RWPE2 (cell line): ENCODE measurements around the gene SUFU.

Source experiments
- ATAC-seq: fragments of 200-7000 bp; cut with Tn5 transposase; 3 replicates; pipeline ENCODE4 v1.9.1; 2021; ENCODE audit warnings: low read depth
- DNase-seq: peaks from one replicate; pipeline ENCODE4 v3.0.0-alpha.2; 2020; ENCODE audit warnings: low spot score
- H3K27ac ChIP-seq: fragments of 450-650 bp; 2 replicates; pipeline ENCODE4 v1.5.1; 2017; ENCODE audit warnings: mild to moderate bottlenecking; ENCODE audit not compliant: poor library complexity, severe bottlenecking
- H3K27me3 ChIP-seq: fragments of 250-450 bp; sonication (Bioruptor Pico); 2 replicates; pipeline ENCODE4 v1.5.1; 2021; ENCODE audit warnings: mild to moderate bottlenecking, moderate library complexity; ENCODE audit not compliant: insufficient read depth, poor library complexity, severe bottlenecking
- H3K36me3 ChIP-seq: fragments of 250-450 bp; sonication (Bioruptor Pico); 2 replicates; pipeline ENCODE4 v1.5.1; 2020; ENCODE audit warnings: low read depth, mild to moderate bottlenecking, moderate library complexity
- H3K4me1 ChIP-seq: fragments of 250-450 bp; sonication (Bioruptor Pico); 2 replicates; pipeline ENCODE4 v1.5.1; 2021; ENCODE audit warnings: mild to moderate bottlenecking, moderate library complexity; ENCODE audit not compliant: insufficient read depth, poor library complexity, severe bottlenecking
- H3K4me3 ChIP-seq: fragments of 250-450 bp; sonication (Bioruptor Pico); 2 replicates; pipeline ENCODE4 v1.5.1; 2021; ENCODE audit warnings: mild to moderate bottlenecking, moderate library complexity; ENCODE audit not compliant: severe bottlenecking
- H3K9me3 ChIP-seq: fragments of 250-450 bp; sonication (Bioruptor Pico); 2 replicates; pipeline ENCODE4 v1.5.1; 2021; ENCODE audit warnings: mild to moderate bottlenecking, moderate library complexity; ENCODE audit not compliant: severe bottlenecking
- TF ChIP-seq, protein P1 (sequence below): fragments of 450-650 bp; IDR thresholded peaks from one replicate; pipeline ENCODE4 v1.5.1; 2017; ENCODE audit warnings: mild to moderate bottlenecking, moderate library complexity; ENCODE audit not compliant: poor library complexity, severe bottlenecking

The SUFU gene

DNA sequence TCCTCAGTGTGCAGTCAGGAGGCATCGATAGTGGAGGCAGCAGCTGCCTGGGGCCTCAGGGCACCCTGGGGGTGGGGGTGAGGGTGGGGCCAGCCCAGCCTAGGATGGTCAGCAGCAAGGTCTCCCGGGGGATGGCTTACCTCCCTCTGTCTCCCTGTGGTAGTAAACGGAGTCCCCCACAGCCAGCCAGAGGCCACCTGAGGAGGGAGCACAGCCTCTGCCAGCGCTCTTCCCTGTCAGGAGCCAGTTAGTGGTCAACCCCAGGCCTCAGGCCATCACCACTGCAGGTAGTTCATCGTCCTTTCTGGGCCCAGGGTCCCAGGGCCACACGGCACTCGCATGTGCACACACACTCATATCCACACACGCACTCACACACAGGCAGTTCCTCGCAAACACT lies 23.4 kb upstream of the SUFU start:
- Histone ChIP-seq H3K36me3 (peaks cover 48% of the 10 kb centered on the region), H3K9me3 (no peaks in the 10 kb centered on the region), H3K4me3 (no peak overlapping the region), H3K27me3 (no peaks in the 10 kb centered on the region), H3K27ac (no peak overlapping the region), H3K4me1 (no peaks in the 10 kb centered on the region)
- no peak for ATAC-seq
- no peak for DNase-seq
- TF ChIP-seq, protein P1, sequence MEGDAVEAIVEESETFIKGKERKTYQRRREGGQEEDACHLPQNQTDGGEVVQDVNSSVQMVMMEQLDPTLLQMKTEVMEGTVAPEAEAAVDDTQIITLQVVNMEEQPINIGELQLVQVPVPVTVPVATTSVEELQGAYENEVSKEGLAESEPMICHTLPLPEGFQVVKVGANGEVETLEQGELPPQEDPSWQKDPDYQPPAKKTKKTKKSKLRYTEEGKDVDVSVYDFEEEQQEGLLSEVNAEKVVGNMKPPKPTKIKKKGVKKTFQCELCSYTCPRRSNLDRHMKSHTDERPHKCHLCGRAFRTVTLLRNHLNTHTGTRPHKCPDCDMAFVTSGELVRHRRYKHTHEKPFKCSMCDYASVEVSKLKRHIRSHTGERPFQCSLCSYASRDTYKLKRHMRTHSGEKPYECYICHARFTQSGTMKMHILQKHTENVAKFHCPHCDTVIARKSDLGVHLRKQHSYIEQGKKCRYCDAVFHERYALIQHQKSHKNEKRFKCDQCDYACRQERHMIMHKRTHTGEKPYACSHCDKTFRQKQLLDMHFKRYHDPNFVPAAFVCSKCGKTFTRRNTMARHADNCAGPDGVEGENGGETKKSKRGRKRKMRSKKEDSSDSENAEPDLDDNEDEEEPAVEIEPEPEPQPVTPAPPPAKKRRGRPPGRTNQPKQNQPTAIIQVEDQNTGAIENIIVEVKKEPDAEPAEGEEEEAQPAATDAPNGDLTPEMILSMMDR, result no peak

GRCh38 chr10:102484021-102484420 lies 19.8 kb upstream of the SUFU start:
- peaks cover 80% of the 10 kb centered on the region for H3K36me3 ChIP-seq
- no peaks in the 10 kb centered on the region for H3K27me3 ChIP-seq
- no peaks in the 10 kb centered on the region for H3K9me3 ChIP-seq
- H3K4me3 ChIP-seq, result no peak overlapping the region
- no peak overlapping the region for H3K27ac ChIP-seq
- TF ChIP-seq, protein P1, result no peak
- no peaks in the 10 kb centered on the region for H3K4me1 ChIP-seq
- DNase-seq (no peak), ATAC-seq (no peak)

DNA sequence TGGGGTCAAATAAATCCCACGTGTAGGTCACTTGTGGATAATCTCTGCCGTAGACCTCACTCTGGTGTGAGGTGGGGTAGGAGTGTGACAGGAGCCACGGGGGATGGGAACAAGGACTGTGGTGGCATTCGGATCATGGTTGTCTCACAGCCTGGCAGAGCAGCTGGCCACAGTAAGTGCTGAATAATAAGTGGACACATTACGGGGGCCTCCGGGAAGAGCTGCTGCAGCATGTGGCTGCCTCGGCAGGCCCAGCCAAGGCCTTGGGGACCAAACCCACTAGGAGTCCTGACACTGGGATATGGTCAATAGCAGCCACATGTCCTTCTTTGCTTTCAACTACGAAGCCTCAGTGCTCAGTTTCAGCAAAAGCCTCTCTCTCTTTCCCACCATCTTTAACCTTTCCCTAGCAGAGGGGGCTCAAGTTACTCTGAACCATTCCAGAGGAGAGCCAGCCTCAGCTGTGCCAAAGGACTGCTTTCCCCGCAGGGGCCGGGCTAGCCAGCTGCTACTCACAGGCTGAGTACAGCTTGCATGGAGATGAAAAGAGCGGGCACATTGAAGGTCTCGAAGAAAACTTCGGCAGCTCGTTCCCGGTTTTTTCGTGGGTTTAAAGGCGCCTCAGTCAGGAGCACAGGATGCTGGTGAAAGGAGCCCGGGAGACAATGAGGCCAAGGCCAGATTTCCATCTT lies 18.5 kb upstream of the SUFU start:
- DNase-seq (no peak), ATAC-seq (no peak)
- Histone ChIP-seq H3K4me3 (no peak overlapping the region), H3K9me3 (peaks cover 1% of the 10 kb centered on the region), H3K4me1 (no peaks in the 10 kb centered on the region), H3K27ac (no peak overlapping the region), H3K36me3 (peaks cover 89% of the 10 kb centered on the region), H3K27me3 (no peaks in the 10 kb centered on the region)
- TF ChIP-seq, protein P1, result no peak

GRCh38 chr10:102491136-102491535 lies 12.6 kb upstream of the SUFU start:
- DNase-seq, result no peak
- TF ChIP-seq, protein P1, result no peak

DNA sequence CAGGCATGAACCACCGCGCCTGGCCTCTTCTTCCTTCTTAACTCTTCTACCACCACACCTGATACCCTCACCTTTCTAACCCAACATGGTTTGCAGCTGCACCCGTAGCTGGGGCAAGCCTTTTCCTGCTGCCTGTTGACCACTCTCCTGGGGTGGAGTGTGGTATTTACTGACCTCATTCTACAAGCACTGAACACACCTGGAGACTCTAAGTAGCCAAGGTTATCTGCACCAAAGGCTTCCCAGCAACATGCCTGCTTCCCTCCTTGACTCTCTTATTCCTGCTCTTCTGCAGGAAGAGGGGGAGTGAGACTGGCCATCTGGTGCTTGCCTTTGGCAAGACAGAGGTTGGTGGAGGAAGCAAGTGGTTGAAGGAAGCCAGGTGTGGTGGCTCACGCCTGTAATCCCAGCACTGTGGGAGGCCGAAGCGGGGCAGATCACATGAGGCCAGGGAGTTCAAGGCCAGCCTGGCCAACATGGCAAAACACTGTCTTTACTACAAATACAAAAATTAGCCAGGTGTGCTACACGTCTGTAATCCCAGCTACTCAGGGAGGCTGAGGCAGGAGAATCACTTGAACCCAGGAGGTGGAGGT lies 11.3 kb upstream of the SUFU start:
- TF ChIP-seq, protein P1, result no peak
- no peak overlapping the region for H3K27ac ChIP-seq
- H3K36me3 ChIP-seq, result peaks cover 40% of the 10 kb centered on the region
- no peak for ATAC-seq
- no peaks in the 10 kb centered on the region for H3K4me1 ChIP-seq
- H3K4me3 ChIP-seq, result no peak overlapping the region
- no peak for DNase-seq
- H3K9me3 ChIP-seq, result peaks cover 1% of the 10 kb centered on the region
- H3K27me3 ChIP-seq, result no peaks in the 10 kb centered on the region

More at GRCh38 chr10:102491136-102491535, 12.6 kb upstream of the SUFU start:
- H3K4me1 ChIP-seq, result no peaks in the 10 kb centered on the region
- no peak overlapping the region for H3K27ac ChIP-seq
- no peak for ATAC-seq
- no peaks in the 10 kb centered on the region for H3K27me3 ChIP-seq
- H3K4me3 ChIP-seq, result no peak overlapping the region
- H3K36me3 ChIP-seq, result peaks cover 50% of the 10 kb centered on the region
- peaks cover 1% of the 10 kb centered on the region for H3K9me3 ChIP-seq
